Chondrocyte (in vitro differentiated cells): ENCODE results near the gene HORMAD2. TPM values are rescaled to one million over a fixed set of nuclear protein-coding genes. Genes with fewer than 3 reads are reported as not detected.
A peak's percentile ranks its signal among the peaks of the same experiment; 100 is the strongest.

ENCODE experiments used
- DNase-seq: peaks from one replicate; pipeline ENCODE4 v3.0.0; 2021; ENCODE audit warnings: mixed read lengths, low spot score
- H3K27ac Mint-ChIP-seq: one replicate; pipeline ENCODE4 v1.8.0; 2021; ENCODE audit warnings: mild to moderate bottlenecking, moderate library complexity, mixed read lengths; ENCODE audit not compliant: unreplicated experiment
- H3K27me3 Mint-ChIP-seq: 2 replicates; pipeline ENCODE4 v1.8.0; 2021; ENCODE audit warnings: low read depth, mixed read lengths
- H3K36me3 Mint-ChIP-seq: 2 replicates; pipeline ENCODE4 v1.8.0; 2021; ENCODE audit warnings: low read depth, mixed read lengths
- H3K4me1 Mint-ChIP-seq: 2 replicates; pipeline ENCODE4 v1.8.0; 2021; ENCODE audit warnings: low read depth, mild to moderate bottlenecking, mixed read lengths
- H3K4me3 Mint-ChIP-seq: one replicate; pipeline ENCODE4 v1.8.0; 2021; ENCODE audit warnings: mild to moderate bottlenecking, moderate library complexity, mixed read lengths; ENCODE audit not compliant: unreplicated experiment
- H3K9me3 Mint-ChIP-seq: 2 replicates; pipeline ENCODE4 v1.8.0; 2021; ENCODE audit warnings: low read depth, mixed read lengths
- CTCF ChIP-seq: fragments of 200-600 bp; sonication (generic); IDR thresholded peaks from 2 replicates; pipeline ENCODE4 v1.5.0; 2021; ENCODE audit warnings: antibody characterized with exemption, mild to moderate bottlenecking, moderate library complexity
- long read RNA-seq: library from polyadenylated mRNA; stranded (forward); transcript quantifications from one replicate; pipeline ENCODE4 v2.0.0, GENCODE V29; 2021
- total RNA-seq: library from RNA; stranded (reverse); gene quantifications from 3 replicates; pipeline ENCODE4 v1.2.1, GENCODE V29; 2021

Gene HORMAD2
- total RNA-seq: not detected in 3 replicates
- long read RNA-seq: 0 reads

- Mint-ChIP-seq H3K27me3 (peaks cover 19% of the 10 kb centered on the region), H3K4me3 (peak within 1 kb of the TSS; percentile 72), H3K4me1 (peaks cover 8% of the 10 kb centered on the region), H3K27ac (peak within 1 kb of the TSS; percentile 51), H3K36me3 (no peaks in the 10 kb centered on the region), H3K9me3 (peaks cover 6% of the 10 kb centered on the region)
- TF ChIP-seq CTCF: no peak
- no peak for DNase-seq
Observed at GRCh38 chr22:30079952-30080533, at the start of gene HORMAD2. HORMAD2 (plus strand) TSS chr22:30080464; CDS start chr22:30093953, 13,489 bp downstream.

- H3K4me1 Mint-ChIP-seq: no peaks in the 10 kb centered on the region
Observed at GRCh38 chr22:30031328-30031727, 48.9 kb upstream of the HORMAD2 start.

DNA sequence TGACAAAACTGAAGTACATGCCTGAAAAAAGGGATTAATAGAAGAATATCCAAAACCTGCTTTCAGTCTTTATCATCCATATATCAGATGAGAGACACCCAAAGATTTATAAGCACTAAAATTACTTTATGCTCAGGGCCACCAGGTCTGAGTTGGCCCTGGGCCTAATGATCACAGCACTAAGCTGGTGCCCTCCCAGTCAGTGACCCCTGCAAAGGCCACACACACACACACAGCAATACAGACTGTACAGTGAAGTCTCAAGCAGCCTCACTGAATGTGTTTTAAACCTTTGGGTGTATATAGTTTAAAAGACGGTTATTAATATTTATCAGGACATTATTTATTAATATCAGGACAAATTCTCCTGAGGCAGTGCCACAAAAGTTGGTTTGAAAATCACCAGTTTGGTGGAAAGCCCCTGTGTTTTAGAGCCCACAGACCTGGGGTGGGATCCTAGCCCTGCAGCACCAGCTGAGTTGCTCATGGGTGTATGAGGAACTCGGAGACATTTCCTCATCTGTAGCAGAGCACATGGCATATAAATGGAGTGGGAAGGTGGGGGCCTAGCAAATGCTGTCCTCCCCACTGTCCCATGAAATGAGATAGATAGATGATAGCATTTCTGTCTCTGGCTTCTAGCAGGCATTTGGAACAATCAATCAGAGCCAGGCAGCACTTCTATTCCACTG, 48.4 kb upstream of the HORMAD2 start:
- H3K4me1 Mint-ChIP-seq: peaks cover 4% of the 10 kb centered on the region
- no peak overlapping the region for H3K27ac Mint-ChIP-seq
- H3K9me3 Mint-ChIP-seq: no peaks in the 10 kb centered on the region
- no peak for TF ChIP-seq CTCF
- peaks cover 11% of the 10 kb centered on the region for H3K36me3 Mint-ChIP-seq
- H3K4me3 Mint-ChIP-seq: no peak overlapping the region
- H3K27me3 Mint-ChIP-seq: no peaks in the 10 kb centered on the region
- DNase-seq: no peak

More at GRCh38 chr22:30031328-30031727, 48.9 kb upstream of the HORMAD2 start:
- H3K9me3 Mint-ChIP-seq: no peaks in the 10 kb centered on the region
- DNase-seq: no peak
- no peaks in the 10 kb centered on the region for H3K27me3 Mint-ChIP-seq
- peaks cover 12% of the 10 kb centered on the region for H3K36me3 Mint-ChIP-seq
- no peak for TF ChIP-seq CTCF
- H3K4me3 Mint-ChIP-seq: no peak overlapping the region
- H3K27ac Mint-ChIP-seq: no peak overlapping the region

GRCh38 chr22:30033137-30033536, 47.1 kb upstream of the HORMAD2 start:
- DNase-seq: no peak
- Mint-ChIP-seq H3K9me3 (no peaks in the 10 kb centered on the region), H3K27ac (no peak overlapping the region), H3K36me3 (peaks cover 6% of the 10 kb centered on the region), H3K4me3 (no peak overlapping the region), H3K4me1 (peaks cover 7% of the 10 kb centered on the region), H3K27me3 (no peaks in the 10 kb centered on the region)
- TF ChIP-seq CTCF: no peak

- no peaks in the 10 kb centered on the region for H3K27me3 Mint-ChIP-seq
- H3K4me3 Mint-ChIP-seq: no peak overlapping the region
- H3K27ac Mint-ChIP-seq: no peak overlapping the region
- no peak for TF ChIP-seq CTCF
- peaks cover 9% of the 10 kb centered on the region for H3K4me1 Mint-ChIP-seq
- no peaks in the 10 kb centered on the region for H3K9me3 Mint-ChIP-seq
- DNase-seq: no peak
- H3K36me3 Mint-ChIP-seq: peaks cover 4% of the 10 kb centered on the region
Observed at GRCh38 chr22:30033901-30034300, 46.4 kb upstream of the HORMAD2 start.
